HG02938 (cell line): ENCODE results near the gene CYP2C8.
"Not testable (repeated sequence)": the region's sequence is repeated elsewhere in the genome, so short reads cannot be mapped to it uniquely, and the experiment has no call there.

Source experiments
- ATAC-seq: cut with Tn5 transposase; IDR thresholded peaks from one replicate; pipeline ENCODE4 v1.9.1; 2021; ENCODE audit warnings: mild to moderate bottlenecking, moderate library complexity; ENCODE audit not compliant: unreplicated experiment

Gene CYP2C8

GRCh38 chr10:95069286-95069685 is at the start of gene CYP2C8:
CYP2C8 (minus strand) TSS chr10:95069497; CDS start chr10:95069402, 95 bp downstream.
- ATAC-seq: no peak

- ATAC-seq: no peak
Observed at GRCh38 chr10:95116869-95117269, 47.6 kb upstream of the CYP2C8 start.

- ATAC-seq: not testable (repeated sequence)
Observed at GRCh38 chr10:95110823-95111222, 41.5 kb upstream of the CYP2C8 start.

GRCh38 chr10:95097805-95098204 is 28.5 kb upstream of the CYP2C8 start:
- ATAC-seq: no peak

GRCh38 chr10:95096143-95096542 is 26.8 kb upstream of the CYP2C8 start:
- ATAC-seq: no peak

GRCh38 chr10:95079626-95080025 is 10.3 kb upstream of the CYP2C8 start:
- ATAC-seq: not testable (repeated sequence)

GRCh38 chr10:95077556-95077955 is 8.3 kb upstream of the CYP2C8 start:
- ATAC-seq: no peak

- no peak for ATAC-seq
Observed at GRCh38 chr10:95071107-95071660, 1.9 kb upstream of the CYP2C8 start.

GRCh38 chr10:95064125-95064524 is 5.2 kb downstream of the CYP2C8 start:
- not testable (repeated sequence) for ATAC-seq

GRCh38 chr10:95056744-95057363 is 12.4 kb downstream of the CYP2C8 start:
- no peak for ATAC-seq

GRCh38 chr10:95049919-95050318 is 19.4 kb downstream of the CYP2C8 start:
- ATAC-seq: no peak

- ATAC-seq: no peak
Observed at GRCh38 chr10:95048206-95048605, 21.1 kb downstream of the CYP2C8 start.

GRCh38 chr10:95039281-95039680 is 30.0 kb downstream of the CYP2C8 start:
- ATAC-seq: no peak

- no peak for ATAC-seq
Observed at GRCh38 chr10:95035332-95036295, 33.7 kb downstream of the CYP2C8 start.

GRCh38 chr10:95034401-95034800 is 34.9 kb downstream of the CYP2C8 start:
- no peak for ATAC-seq

GRCh38 chr10:95031656-95032055 is 37.6 kb downstream of the CYP2C8 start:
- ATAC-seq: no peak

- no peak for ATAC-seq
Observed at GRCh38 chr10:95026461-95026860, 42.8 kb downstream of the CYP2C8 start.

GRCh38 chr10:94997741-94998174 is 71.5 kb downstream of the CYP2C8 start:
- no peak for ATAC-seq

GRCh38 chr10:94992811-94993210 is 76.5 kb downstream of the CYP2C8 start:
- no peak for ATAC-seq

GRCh38 chr10:94991243-94991888 is 77.9 kb downstream of the CYP2C8 start:
- no peak for ATAC-seq

- no peak for ATAC-seq
Observed at GRCh38 chr10:94989192-94989591, 80.1 kb downstream of the CYP2C8 start.
